Measurements from ENCODE around the gene ALDH3B2.
A peak's percentile ranks its signal among the peaks of the same experiment; 100 is the strongest.
"Not testable (repeated sequence)": the region's sequence is repeated elsewhere in the genome, so short reads cannot be mapped to it uniquely, and the experiment has no call there.

Gene ALDH3B2

GRCh38 chr11:67628710-67629385 is 45.6 kb downstream of the ALDH3B2 start:
- DNase-seq: no peak

- no peak for DNase-seq
Measured at GRCh38 chr11:67627812-67628624, 46.4 kb downstream of the ALDH3B2 start.

GRCh38 chr11:67627441-67627811 is 47.0 kb downstream of the ALDH3B2 start:
- DNase-seq: no peak

- no peak for DNase-seq
Measured at GRCh38 chr11:67626970-67627369, 47.5 kb downstream of the ALDH3B2 start.

GRCh38 chr11:67626131-67626833 is 48.1 kb downstream of the ALDH3B2 start:
- DNase-seq: not testable (repeated sequence)

- not testable (repeated sequence) for DNase-seq
Measured at GRCh38 chr11:67623795-67624194, 50.6 kb downstream of the ALDH3B2 start.

- DNase-seq: not testable (repeated sequence)
Measured at GRCh38 chr11:67622905-67623304, 51.5 kb downstream of the ALDH3B2 start.

- DNase-seq: not testable (repeated sequence)
Measured at GRCh38 chr11:67621928-67622327, 52.5 kb downstream of the ALDH3B2 start.

GRCh38 chr11:67620621-67621020 is 53.8 kb downstream of the ALDH3B2 start:
- not testable (repeated sequence) for DNase-seq

- not testable (repeated sequence) for DNase-seq
Measured at GRCh38 chr11:67619683-67620618, 54.5 kb downstream of the ALDH3B2 start.

- not testable (repeated sequence) for DNase-seq
Measured at GRCh38 chr11:67618901-67619659, 55.3 kb downstream of the ALDH3B2 start.

GRCh38 chr11:67617243-67617953 is 57.0 kb downstream of the ALDH3B2 start:
- no peak for DNase-seq

GRCh38 chr11:67616431-67617242 is 57.8 kb downstream of the ALDH3B2 start:
- DNase-seq: no peak

- peak; percentile 36 for DNase-seq
Measured at GRCh38 chr11:67615728-67616430, 58.5 kb downstream of the ALDH3B2 start.

- peak; percentile 60 for DNase-seq
Measured at GRCh38 chr11:67614730-67615714, 59.4 kb downstream of the ALDH3B2 start.

GRCh38 chr11:67613960-67614715 is 60.3 kb downstream of the ALDH3B2 start:
- DNase-seq: peak; percentile 90

- no peak for DNase-seq
Measured at GRCh38 chr11:67613313-67613959, 61.0 kb downstream of the ALDH3B2 start.
